ENCODE data around the gene PIGO.

Gene PIGO

DNA sequence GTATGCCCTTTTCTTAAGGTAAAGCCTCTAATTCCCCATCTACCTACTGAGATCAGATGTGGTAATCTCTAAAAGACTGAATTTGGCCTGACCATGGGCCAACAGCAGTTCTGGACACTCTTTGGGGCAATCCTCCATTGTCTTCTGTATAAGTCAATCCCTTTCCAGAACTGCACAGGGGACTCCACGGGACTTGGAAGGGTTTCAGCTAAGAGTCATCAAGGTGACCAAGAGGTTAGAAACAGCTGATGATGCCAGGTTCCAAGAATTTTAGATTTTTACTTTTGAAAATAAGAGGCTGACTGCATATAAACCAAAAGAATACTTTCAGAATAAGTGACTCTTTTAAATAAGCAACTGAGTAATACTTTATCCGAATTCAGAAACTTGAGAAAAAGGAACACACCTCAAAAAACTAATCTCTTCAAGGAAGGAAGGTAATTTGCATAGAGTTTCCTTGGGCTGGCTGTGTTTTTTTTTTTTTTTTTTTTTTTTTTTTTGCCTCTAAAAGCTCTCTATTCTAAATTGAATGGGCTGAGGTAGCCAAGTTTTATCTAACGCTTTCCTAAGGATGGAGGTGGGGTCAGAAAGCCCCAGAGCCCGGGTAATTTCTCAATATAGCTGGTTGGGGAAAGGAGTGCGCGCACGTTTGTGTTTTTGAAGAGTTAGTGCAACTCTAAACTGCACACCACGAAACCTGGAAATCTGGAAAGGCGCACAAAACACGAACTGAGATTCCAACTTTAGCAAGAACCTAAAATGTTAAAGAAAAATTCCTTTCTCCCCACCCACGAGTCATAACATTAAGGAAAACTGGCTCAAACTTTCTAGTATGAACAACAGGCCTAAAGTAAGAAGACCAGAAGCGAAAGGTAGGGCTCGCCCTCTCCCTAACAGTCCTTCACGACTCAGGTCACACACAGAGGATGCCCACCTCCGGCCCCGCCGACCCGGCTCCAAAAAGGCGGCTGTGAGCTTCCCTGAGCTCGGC, 25.3 kb downstream of the PIGO start:
- DNase-seq: no peak

DNA sequence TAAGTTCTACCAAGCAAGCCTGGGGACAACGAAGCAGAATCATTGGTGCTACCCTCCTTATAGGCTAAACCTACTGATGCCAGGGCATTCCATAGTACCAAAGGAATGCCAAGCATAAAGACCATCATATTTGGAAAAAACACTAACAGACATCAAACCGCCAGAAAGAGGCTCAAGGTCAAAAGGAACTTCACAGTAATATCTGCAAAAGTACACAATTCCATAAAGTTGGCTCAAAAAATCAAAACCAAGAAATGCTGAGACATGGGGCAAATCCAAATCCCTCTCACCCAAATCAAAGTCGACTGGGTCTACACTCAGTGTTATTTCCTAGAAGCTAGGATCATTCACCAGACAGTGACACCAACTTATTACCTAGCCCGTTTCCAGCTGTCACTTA, 27.4 kb downstream of the PIGO start:
- no peak for DNase-seq

DNA sequence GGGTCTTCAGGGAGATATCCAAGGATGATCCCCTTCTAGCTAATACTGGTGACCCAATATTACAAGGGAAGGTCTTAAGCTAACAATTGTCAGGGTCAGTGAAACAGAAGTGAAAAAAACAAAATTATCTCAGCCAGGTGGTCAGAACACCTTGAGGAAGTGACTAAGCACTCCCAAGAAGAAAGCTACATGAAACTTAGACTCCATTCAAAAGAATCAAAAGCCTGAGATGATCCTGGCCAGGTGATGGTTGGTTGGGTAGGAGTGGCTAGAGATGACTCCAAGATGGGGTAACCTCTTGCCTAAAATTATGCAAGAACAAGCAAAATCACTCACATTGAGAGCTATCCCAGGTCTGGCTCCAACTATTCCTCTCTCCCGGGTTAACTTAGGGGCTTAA, 29.3 kb downstream of the PIGO start:
- DNase-seq: no peak

DNA sequence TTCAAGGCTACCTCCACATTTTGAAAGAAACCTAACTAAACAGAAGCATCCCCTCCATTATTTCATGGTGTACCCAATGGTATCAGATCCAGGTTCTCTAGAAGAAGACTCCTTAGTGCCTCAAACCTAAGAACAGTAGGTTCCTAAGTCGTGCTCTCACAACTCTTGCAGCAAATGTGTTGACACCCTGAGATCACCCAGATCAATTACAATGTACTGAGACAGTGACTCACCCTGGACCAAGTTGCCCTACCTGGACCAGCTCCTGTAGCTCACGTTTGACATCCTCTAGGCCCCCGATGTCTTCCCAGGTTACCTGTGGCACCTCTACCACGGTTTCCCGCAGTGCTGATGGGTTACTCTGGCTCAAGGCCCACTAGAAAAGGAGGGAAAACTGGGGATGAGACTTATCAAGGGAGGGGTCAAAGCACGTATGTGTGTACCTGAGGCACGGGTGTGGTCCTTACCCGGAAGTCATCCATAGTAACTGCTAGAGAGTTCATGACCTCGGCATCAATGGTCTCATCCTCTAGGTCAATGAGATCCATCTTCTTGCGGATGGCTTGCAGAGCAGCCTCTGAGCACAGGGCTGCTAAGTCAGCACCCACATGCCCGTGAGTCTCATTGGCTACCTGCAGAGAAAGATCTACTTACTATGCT, 35.7 kb downstream of the PIGO start:
- no peak for DNase-seq

DNA sequence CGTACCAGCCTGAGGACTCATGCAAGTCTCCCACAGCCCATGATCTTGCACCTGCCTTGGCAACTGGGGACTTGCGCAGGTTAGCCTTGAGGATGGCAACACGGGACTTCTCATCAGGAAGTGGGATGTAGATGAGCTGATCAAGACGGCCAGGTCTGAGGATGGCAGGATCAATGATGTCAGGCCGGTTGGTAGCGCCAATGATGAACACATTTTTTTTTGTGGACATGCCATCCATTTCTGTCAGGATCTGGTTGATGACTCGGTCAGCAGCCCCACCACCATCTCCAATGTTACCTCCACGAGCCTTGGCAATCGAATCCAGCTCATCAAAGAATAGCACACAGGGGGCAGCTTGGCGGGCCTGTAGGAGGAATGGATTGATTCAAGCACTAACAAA, 37.0 kb downstream of the PIGO start:
- no peak for DNase-seq

DNA sequence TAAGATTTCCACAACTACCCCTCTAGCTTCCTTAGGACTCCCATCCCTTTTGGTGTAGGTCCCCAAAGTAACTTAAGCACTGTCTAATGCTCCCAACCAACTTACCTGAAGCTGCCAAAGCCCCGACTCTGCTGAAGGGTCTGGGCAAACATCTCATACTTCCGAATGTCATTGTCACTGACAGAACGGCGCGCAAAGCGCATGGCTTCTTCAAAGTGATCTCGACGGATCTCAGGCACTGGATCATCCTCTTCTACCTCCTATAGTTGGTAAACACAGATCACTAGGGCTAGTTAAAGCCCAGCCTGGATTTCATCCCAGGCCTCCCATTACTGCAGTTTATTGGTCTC, 39.1 kb downstream of the PIGO start:
- DNase-seq: no peak

DNA sequence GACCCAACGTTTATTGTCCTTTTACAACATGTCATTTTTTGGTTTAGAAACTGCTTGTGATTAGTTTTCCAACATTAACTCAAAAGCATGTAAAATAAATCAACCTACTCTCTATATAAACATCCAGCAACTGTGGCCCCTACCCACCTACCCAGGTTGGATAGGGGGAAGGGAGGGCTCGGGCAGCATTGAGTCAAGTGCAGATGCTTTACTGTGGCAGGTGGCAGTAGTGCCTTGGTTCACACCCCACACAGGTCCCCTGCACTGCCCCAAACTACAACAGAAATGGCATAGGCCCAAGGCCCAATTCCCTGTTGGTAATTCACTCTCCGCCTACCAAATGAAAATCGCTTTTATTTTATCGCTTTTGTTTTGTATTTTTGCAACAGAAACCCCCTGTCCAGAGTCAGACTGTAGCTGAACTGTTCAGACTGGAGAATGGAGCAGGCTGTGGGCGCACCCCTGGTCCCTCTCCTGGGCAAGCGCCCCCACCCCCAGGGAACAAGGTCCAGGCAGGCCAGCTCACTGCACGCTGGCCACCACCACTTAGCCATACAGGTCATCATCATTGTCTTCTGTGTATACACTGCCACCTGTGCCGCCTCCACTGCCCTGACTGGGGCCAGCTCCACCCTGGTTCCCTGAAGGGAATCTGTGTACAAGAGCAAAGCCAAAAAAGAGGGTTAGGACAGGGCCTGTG, 39.7 kb downstream of the PIGO start:
- no peak for DNase-seq

DNA sequence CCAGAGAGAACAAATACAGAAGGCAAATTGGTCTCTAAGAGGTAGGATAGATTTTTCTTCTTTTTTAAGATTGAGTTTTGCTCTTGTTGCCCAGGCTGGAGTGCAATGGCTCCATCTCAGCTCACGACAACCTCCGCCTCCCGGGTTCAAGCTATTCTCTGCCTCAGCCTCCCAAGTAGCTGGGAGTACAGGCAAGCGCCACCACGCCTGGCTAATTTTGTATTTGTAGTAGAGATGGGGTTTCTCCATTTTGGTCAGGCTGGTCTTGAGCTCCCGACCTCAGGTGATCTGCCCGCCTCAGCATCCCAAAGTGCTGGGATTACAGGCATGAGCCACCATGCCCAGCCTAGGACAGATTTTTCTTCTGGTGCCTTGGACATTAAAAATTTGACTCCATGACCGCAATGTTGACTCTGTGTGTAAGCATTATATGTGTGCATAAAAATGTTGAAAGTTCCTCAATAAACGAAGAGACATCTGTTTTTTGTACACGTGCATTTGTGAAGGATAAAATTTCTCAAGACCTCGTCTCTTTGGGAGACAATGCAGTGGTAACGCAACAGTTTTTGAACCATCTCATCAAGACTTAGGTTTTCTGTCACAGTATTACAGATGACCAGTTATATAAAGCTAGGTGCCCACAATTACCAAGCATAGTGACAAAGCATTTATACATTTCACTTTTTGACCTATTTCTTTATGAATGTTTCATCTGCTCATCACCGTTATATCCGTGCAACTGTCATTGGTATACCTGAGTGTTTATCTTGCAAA, 41.3 kb downstream of the PIGO start:
- no peak for DNase-seq

DNA sequence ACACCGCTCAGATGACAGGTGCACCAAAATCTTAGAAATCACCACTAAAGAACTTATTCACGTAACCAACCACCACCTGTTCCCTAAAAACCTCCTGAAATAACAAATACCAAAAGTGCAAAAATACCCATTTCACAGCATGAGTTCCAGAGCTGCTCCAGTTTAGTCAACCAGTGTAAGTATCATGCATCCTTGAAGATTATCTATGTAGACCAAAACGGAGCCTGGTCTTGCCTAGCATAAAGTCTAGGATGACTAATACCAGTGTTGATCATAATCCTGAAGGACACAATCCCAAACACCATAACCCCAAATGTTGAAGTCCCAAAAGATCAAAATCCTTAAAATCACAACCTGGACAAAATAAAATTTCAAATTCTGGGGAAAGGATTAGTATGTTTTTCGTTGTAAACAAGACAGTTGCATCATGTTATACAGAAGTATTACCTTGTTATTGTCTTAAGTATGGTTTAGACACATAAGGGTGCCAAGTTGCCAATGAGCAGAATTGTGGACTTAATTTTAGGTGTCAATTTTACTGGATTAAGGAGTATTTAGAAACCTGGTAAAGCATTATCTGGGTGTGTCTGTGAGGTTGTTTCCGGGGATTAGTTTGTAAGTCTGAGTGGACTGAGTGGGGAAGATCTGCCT, 42.1 kb downstream of the PIGO start:
- no peak for DNase-seq

DNA sequence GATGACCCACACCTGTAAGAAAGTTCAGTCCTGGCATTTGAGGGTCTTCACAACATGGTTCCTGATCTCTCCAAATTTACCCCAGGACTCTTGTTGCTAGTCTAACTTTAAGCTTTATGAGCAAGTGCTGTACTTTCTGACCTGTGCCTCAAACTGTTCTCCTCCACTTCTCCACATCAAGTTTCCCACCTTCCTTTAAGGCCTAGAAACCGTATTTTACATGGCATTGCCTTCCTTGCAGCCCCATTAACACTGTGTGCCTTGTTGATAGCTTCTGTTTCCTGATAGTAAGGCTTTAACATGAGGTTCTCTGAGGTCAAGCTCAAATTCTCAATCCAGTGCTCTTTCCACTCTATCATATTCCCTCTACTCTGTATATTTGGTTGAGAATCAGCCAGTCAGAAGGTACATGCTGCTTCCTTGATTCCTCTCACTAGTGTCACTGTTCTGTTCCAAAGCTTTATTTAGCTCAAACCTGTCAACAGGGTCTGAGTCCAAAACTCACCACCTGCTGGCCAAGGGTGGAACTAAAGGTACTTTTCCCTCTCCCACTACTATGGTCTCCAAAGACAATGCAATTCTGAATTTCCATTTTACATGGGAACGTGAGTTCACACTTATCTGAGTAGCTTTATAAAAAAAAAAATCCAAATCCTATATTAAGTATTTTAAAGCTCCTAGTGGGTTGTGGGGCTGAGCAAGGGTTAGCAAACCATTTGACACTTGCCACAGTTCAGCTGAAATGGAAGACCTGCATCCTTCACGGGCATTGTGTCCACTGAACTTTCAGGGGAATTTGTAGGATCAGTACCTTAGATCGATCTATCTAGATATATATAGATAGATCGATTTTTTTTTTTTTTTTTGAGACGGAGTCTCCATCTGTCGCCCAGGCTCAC, 45.1 kb downstream of the PIGO start:
- DNase-seq: no peak

DNA sequence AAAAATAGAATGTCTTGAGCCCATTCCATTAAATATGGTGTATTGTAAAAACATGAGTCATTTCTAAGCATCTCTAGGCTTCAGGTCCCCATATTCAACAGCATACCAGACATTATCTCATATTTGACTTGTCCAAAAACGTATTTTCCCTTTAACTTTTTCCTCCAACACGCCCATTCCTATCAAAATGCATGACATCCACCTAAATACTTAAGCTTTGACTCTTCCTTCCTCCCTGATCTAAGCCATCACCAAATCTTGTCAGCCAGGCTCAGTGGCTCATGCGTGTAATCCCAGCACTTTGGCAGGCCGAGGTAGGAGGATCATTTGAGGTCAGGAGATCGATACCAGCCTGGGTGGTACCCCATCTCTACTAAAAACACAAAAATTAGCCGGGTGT, 47.9 kb downstream of the PIGO start:
- no peak for DNase-seq

DNA sequence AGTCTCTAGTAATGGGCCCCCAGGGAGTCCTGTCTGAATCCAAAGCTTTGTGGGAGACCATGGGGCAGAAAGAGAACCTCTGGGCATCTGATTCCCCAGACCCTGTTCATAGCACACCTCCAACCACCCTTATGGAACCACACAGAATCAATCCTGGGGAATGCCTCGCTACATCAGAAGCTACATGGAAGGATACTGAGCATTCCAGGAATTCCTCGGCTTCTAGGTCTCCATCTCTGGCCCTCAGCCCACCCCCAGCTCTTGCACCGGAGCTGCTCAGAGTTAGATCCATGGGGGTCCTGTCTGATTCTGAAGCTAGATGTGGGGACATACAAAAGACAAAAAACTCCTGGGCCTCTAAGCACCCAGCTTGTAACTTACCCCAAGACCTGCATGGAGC, 52.3 kb downstream of the PIGO start:
- no peak for DNase-seq

DNA sequence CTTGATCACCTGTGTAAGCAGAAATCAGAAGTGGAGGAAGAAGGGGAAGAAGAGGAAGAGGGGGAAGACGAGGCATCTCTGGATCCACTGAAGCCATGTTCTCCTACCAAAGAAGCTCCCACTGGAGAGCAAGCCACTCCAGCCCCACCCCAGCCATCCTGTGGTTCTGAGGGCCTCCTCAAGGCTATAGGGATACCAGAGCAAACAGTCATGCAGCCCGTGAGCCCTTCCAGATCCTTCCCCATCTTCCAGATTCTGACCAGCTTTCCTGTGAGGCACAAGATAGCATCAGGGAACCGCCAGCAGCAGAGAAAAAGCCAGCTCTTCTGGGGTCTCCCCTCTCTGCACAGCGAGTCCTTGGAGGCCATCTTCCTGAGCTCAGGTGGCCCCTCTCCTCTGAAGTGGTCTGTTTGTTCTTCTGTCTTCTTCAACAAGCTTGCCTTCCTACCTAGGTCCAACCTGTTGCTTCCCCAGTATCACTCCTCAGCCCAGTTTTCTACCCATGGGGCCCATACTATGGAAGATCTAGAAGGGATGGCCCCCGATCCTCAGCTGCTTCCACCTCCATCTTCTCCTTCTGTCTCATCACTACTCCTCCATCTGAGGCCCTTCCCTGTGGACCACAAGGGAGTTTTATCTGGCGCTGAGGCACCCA, 53.4 kb downstream of the PIGO start:
- DNase-seq: no peak

DNA sequence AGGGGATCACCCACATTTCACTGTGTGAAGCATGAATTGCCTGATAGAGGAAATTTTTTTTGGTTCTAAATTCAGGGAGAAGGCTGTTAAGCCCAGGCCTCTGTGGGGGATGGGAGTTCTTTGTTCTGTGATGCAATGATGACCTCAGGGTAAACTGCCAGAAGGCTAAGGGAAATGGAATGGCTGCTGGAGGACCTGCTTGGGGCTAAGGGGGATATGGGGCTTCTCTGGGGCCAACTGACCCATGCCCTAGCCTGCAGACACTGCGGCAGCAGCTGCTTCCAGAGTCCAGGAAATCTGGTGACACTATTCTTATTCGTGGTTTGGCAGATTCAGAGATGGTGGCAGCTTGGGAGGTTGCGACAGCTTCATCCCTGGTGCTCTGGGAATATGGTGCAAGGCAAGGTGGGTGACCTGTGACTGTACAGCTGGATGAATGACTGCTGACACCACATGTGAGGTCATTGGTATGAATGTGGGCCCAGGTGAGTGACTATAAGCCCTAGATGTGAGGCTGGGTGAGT, 54.2 kb downstream of the PIGO start:
- no peak for DNase-seq

Measured in NK-92 treated with Interleukin-12 subunit alpha and Interleukin-12 subunit beta, amount 100 ng/mL, for 24 hours (cell line).